LoVo (cell line): ENCODE results near the gene HSFX4.
"Not testable (repeated sequence)": the region's sequence is repeated elsewhere in the genome, so short reads cannot be mapped to it uniquely, and the experiment has no call there.

Experiments
- DNase-seq: peaks from one replicate; pipeline ENCODE4 v3.0.0-alpha.2; 2016; ENCODE audit warnings: low spot score

HSFX4 gene, protein sequence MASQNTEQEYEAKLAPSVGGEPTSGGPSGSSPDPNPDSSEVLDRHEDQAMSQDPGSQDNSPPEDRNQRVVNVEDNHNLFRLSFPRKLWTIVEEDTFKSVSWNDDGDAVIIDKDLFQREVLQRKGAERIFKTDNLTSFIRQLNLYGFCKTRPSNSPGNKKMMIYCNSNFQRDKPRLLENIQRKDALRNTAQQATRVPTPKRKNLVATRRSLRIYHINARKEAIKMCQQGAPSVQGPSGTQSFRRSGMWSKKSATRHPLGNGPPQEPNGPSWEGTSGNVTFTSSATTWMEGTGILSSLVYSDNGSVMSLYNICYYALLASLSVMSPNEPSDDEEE

GRCh38 chrX:149929400-149929799 lies at the start of gene HSFX4:
TSS of gene HSFX4 (plus strand) at chrX:149929573. CDS start at chrX:149929645, 72 bp downstream.
- DNase-seq, result not testable (repeated sequence)

DNA sequence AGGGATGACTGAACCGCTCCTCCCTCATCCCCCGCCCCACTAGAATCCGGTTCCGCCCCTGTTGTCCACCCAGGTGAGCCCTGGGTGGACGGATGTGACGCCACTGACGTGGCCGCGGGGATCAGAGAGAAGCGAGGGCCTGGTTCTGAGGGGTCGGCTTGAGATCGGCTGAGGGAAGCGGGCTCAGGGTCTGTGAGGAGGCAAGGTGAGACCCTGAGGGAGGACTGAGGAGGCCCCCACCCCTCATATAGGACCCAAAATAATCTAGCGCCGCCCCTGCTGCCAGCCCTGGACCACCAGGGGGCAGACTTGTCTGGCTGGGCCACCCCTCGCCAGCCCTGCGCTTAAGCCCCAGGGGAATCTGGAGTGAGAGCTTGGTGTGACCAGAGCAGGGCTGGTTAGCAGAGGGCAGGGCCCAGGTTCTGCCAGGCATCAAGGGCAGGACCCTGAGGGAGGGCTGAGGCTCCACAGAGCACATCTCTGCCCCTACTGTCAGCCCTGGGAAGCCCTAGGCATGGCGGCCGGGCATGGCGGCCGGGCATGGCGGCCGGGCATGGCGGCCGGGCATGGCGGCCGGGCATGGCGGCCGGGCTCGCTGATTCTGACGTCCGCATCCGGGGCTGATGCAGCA lies 48.2 kb upstream of the HSFX4 start, which contains the start of gene MAGEA8:
TSS of gene MAGEA8 (plus strand) at position 103 of the 631 bp plus-strand sequence. CDS start 3,090 bp downstream, outside the sequence.
- DNase-seq, result no peak

DNA sequence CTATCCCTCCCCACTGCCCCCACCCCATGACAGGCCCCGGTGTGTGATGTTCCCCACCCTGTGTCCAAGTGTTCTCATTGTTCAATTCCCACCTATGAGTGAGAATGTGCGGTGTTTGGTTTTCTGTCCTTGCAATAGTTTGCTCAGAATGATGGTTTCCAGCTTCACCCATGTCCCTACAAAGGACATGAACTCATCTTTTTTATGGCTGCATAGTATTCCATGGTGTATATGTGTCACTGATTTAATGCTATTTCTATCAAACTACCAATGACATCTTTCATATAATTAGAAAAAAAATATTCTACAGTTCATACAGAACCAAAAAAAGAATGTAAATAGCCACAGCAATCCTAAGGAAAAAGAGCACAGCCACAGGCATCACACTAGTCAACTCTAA lies 38.5 kb upstream of the HSFX4 start:
- not testable (repeated sequence) for DNase-seq

DNA sequence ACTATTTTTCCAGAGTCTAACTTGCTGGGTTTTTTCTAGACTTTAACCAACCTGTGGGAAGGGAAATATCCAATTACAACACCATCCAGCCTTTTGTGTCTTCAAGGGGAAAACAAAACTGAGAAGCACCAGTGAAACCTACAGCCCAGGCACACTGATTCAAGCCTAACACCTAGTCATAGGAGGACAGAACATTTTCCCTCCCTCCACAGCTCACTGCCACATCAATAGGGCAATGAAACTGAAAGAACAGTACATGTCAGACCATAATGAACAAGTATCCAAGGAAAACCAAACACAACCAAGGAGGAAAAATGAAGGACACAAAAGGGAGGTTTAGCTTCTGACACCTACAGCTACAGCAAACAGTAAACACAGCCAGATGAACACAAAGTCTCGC lies 30.8 kb upstream of the HSFX4 start:
- DNase-seq, result no peak

GRCh38 chrX:149903889-149904748 lies 25.3 kb upstream of the HSFX4 start:
- DNase-seq, result no peak

DNA sequence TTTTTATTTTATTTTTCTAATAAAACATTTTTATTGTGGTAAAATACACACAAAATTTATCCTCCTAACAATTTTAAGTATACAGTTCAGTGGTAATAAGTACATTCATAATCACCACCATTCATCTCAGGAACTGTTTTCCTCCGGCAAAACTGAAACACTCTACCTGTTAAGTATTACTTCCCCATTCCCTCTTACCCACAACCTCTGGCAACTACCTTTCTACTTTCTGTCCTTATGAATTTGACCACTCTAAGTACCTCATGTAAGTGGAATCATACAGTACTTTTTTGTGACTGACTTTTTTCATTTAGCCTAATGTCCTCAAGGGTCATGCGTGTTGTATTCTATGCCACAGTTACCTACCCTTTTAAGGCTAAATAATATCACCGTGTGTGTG lies 21.1 kb upstream of the HSFX4 start:
- no peak for DNase-seq

GRCh38 chrX:149908727-149909126 lies 20.6 kb upstream of the HSFX4 start:
- DNase-seq, result no peak

DNA sequence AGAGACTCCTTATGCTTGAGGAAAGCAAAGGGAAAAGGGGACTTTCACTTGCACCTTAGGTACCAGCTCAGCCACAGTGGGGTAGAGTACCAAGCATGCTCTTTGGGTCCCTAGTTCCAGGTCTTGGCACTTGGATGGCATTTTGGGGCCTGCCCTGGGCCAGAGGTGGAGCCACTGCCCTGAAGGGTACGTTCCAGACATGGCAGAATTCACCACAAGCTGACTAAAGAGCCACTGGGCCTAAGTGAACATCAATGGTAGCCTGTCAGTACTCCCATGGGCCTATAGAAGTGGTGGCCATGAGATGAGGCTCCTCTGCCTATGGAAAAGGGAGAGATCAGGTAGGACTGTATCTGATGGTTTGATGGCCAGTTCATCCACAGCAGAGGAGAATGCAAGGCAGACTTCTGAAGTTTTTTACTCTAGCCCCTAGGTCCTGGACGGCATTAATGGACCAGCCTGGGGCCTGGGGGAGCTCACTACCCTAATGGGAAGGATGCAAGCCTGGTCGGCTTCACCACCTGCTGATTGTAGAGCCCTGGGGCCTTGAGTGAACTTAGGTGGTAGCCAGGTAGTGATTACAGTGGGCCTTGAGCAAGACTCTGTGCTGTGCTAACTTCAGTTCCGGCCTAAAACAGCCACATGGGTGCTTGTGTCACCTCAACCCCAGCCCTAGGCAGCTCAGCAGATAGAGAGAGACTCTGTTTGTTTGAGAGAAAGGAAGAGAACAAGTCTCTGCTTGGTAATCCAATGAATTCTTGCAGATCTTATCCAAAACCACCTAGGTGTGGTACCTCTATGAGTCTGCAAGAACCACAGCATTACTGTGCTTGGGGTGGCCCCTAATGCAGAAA lies 19.8 kb upstream of the HSFX4 start:
- DNase-seq, result no peak

GRCh38 chrX:149910178-149910695 lies 19.1 kb upstream of the HSFX4 start:
- no peak for DNase-seq

DNA sequence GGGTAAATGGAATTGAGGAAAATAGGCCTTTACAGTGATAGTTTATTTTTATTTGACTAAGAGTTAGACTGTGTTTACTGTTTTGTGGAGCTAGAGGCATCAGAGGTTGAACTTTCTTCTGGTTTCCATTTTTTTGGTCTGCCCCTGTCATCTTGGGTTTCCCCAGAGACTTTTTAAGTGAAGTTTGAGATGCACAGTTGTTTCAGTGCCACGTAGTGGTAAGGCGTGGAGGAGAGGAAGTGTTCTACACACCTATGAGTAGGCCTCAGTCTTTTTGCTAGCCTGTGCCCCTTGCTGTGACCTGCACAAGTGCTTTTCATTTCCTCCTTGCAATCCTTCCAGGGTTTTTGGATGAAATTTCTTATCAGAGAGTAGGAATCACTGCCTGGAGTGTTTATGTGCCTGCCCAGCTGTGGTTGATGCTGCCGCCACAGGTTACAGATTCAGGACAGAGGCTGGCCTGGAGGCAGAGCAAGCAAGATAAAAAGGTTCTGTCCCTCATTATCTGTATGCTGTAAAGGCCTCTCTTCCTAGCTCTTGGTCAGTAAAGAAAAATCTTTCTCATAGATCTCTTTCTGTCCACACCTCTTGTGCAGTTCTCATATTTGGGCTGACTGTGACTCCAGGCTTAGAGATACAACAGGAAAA lies 12.5 kb upstream of the HSFX4 start:
- no peak for DNase-seq

- DNase-seq, result not testable (repeated sequence)
Measured at GRCh38 chrX:149923836-149924235, 5.5 kb upstream of the HSFX4 start.

GRCh38 chrX:149924434-149924833 lies 4.9 kb upstream of the HSFX4 start:
- DNase-seq, result not testable (repeated sequence)

DNA sequence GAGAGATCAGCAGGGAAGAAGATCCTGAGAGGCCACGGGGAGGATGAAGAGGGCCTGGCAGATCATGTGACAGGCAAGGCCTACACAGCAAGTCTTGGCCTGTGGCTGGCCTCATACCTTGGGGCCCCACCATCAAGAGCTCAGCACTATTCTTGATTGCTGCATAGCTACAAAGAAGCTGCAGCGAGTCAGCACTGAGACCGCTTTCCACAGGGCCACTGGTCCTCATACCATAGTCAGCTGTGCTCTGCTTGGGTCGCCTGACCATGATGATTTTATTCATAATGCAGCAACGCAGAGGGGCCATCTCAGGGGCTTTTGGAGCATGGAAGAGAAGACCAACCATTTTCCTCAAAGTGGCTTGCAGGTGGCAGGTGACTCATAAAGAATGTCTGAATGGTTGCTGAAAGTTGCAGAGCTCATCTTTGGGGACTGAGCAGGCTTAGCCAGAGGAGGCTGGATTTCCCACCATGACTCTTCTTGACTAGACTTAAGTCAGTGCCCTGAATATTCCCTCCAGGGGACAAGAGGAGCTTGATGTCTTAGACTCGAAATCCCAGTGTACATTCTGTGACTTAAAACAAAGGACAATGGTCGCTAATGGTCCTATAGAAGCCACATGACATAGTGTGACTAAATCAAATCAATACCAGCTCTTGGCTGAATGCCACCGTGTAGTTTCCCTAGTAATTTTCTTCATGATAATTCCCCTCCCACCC lies 2.0 kb upstream of the HSFX4 start:
- DNase-seq, result not testable (repeated sequence)

DNA sequence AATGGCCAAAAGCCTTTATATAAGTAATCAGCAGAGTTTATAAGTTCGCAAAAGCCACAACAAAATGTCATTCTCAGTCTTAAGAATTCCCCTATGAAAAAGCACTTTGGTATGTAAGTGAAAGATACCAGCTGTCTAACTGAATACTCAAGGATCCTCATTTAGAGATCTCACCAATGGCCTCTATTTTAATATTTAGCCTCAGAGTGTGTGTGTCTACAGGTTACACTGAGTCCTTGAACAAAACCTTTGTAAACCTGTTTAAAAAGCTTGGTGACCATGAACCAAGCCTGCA lies 1.5 kb upstream of the HSFX4 start:
- not testable (repeated sequence) for DNase-seq

DNA sequence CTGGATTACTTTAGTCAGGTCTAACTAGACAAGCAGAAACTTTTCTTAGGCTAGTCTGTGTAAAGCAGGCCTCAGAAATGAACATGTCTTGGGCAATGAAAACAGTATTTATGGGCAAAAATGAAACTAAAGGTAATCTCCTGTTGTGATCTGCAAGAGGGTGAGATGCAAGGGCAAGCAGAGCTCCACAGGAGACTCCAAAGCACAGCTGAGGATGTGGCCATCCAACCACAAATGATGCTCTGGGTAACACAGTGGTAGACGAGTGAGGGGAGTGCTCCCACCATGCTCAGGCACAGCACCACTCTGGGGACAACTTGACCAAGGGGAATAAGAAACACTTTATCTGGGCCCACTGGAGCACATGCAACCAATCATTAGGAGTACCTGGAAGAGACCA lies 738 bp upstream of the HSFX4 start:
- not testable (repeated sequence) for DNase-seq

DNA sequence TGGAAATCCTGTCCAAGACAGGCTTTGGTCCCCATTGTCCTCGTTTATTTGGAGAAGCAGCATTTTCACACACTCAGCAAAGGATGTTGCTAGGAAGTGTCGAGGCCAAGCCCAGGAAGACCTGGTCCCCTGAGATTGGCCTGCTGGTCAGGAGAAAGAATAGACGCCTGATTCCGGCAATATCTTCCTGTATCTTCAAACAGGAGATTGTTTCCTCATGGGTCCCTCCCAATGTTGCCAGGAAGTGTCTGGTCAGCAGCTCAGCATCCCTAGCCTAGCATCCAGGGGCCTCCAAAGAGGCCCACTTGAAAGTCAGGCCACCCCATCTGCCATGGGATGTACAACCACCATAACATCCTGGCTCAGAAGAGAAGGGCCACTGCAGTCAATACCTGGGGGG lies 2.0 kb downstream of the HSFX4 start:
- not testable (repeated sequence) for DNase-seq

DNA sequence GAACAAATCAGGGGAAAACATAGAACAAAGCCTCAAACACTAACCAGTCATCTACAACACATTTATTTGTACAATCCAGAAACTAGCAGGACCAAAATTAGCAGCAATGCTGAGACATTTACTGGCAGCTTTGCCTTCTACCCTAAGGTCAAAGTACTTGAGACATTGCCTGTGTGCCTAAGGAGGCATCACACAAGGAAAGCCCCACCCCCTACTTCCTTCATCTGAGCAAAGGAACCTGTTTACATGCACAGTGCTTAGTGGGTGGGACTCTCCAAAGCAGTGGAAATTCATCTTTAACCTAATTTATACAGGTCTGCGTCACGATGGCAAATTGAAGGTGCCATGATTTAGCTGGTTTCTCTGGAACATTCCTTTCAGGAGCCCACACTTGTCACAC lies 2.8 kb downstream of the HSFX4 start:
- not testable (repeated sequence) for DNase-seq

- not testable (repeated sequence) for DNase-seq
Measured at GRCh38 chrX:149932970-149933369, 3.6 kb downstream of the HSFX4 start.

DNA sequence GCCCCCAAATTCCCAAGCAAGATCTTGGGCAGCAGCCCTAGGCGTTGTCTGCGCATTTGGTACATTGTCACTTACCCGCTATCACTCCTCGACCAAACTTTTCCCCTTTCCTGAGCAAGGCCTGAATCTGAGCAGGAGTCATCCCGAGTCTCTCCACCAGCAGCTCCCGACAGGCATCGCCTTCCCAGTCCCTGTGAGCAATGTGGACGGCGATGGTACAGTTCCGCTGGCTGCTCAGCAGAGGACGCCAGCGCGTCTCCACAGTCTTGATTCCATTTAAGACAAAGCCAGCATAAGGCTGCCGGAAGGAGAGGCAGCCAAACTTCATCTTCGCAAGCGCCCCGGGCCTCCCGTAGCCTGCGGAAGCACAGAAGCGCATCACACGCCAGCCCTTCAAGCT lies 4.2 kb downstream of the HSFX4 start:
- not testable (repeated sequence) for DNase-seq

GRCh38 chrX:149937328-149937727 lies 8.0 kb downstream of the HSFX4 start:
- DNase-seq, result not testable (repeated sequence)
